Measurements from ENCODE around the gene TSC22D3. TPM values are rescaled to one million over a fixed set of nuclear protein-coding genes. Genes with fewer than 3 reads are reported as not detected.

The TSC22D3 gene
- total RNA-seq, 1 experiment from 2014 or later: 20.5 TPM

GRCh38 chrX:107760304-107761077 lies 15.1 kb downstream of the TSC22D3 start:
- DNase-seq (ENCODE audit: low spot score): no peak

- DNase-seq (ENCODE audit: low spot score): no peak
Observed at GRCh38 chrX:107758231-107758766, 17.3 kb downstream of the TSC22D3 start.

- DNase-seq (ENCODE audit: low spot score): no peak
Observed at GRCh38 chrX:107755721-107756120, 19.9 kb downstream of the TSC22D3 start.

GRCh38 chrX:107753187-107753586 lies 22.4 kb downstream of the TSC22D3 start:
- DNase-seq (ENCODE audit: low spot score): no peak

- no peak for DNase-seq (ENCODE audit: low spot score)
Observed at GRCh38 chrX:107752714-107753113, 22.9 kb downstream of the TSC22D3 start.

- DNase-seq (ENCODE audit: low spot score): no peak
Observed at GRCh38 chrX:107752043-107752442, 23.5 kb downstream of the TSC22D3 start.

- DNase-seq (ENCODE audit: low spot score): no peak
Observed at GRCh38 chrX:107750861-107751445, 24.6 kb downstream of the TSC22D3 start.

GRCh38 chrX:107750263-107750662 lies 25.3 kb downstream of the TSC22D3 start:
- no peak for DNase-seq (ENCODE audit: low spot score)

GRCh38 chrX:107748506-107748905 lies 27.1 kb downstream of the TSC22D3 start:
- no peak for DNase-seq (ENCODE audit: low spot score)

- no peak for DNase-seq (ENCODE audit: low spot score)
Observed at GRCh38 chrX:107747596-107748161, 27.9 kb downstream of the TSC22D3 start.

GRCh38 chrX:107744868-107745267 lies 30.7 kb downstream of the TSC22D3 start:
- no peak for DNase-seq (ENCODE audit: low spot score)

GRCh38 chrX:107743995-107744394 lies 31.6 kb downstream of the TSC22D3 start:
- DNase-seq (ENCODE audit: low spot score): no peak

GRCh38 chrX:107742700-107743191 lies 32.8 kb downstream of the TSC22D3 start:
- no peak for DNase-seq (ENCODE audit: low spot score)

- no peak for DNase-seq (ENCODE audit: low spot score)
Observed at GRCh38 chrX:107741404-107741790, 34.2 kb downstream of the TSC22D3 start.

- no peak for DNase-seq (ENCODE audit: low spot score)
Observed at GRCh38 chrX:107739541-107739940, 36.0 kb downstream of the TSC22D3 start.

GRCh38 chrX:107738768-107739167 lies 36.8 kb downstream of the TSC22D3 start:
- DNase-seq (ENCODE audit: low spot score): no peak

- no peak for DNase-seq (ENCODE audit: low spot score)
Observed at GRCh38 chrX:107738272-107738671, 37.3 kb downstream of the TSC22D3 start.

- peak; percentile 27 for DNase-seq (ENCODE audit: low spot score)
Observed at GRCh38 chrX:107736781-107737531, 38.6 kb downstream of the TSC22D3 start.

GRCh38 chrX:107734646-107735045 lies 40.9 kb downstream of the TSC22D3 start:
- DNase-seq (ENCODE audit: low spot score): no peak

GRCh38 chrX:107733686-107734085 lies 41.9 kb downstream of the TSC22D3 start:
- no peak for DNase-seq (ENCODE audit: low spot score)

GRCh38 chrX:107731831-107732502 lies 43.6 kb downstream of the TSC22D3 start:
- DNase-seq (ENCODE audit: low spot score): peak; percentile 81

All from H4 (cell line).